Stimulated activated CD8-positive, alpha-beta memory T cell treated with anti-CD3 and anti-CD28 coated beads, Interleukin-12 subunit alpha, Interleukin-12 subunit beta, amount 100 ng/mL, for 24 hours (primary cell): Measurements from ENCODE around the gene MYH15.

Experiments
- DNase-seq: peaks from one replicate; pipeline ENCODE4 v3.0.0-alpha.2; 2020; ENCODE audit errors: extremely low read depth

The MYH15 gene

GRCh38 chr3:108509871-108510270 is 525 bp downstream of the MYH15 start:
- no peak for DNase-seq

GRCh38 chr3:108509263-108509662 is 1.1 kb downstream of the MYH15 start:
- DNase-seq, result no peak

DNA sequence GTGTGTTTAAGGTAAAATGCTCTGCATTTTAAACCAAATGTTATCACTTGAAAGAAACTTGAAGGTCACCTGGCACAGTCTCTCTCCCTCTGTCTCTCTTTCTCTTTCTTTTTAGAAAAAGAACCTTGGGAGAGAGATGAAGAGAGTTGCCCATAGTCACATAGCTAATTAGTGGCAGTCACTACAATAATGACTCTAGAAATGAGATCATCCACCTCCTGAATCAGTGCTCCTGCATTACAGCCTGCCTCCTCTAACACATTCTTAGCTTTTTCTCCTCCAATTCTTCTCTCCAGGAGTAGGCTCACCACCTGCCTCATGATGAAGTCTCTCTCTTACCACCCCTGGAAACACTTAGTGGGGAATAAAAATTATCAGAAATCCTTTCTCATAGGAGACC is 2.5 kb downstream of the MYH15 start:
- no peak for DNase-seq

DNA sequence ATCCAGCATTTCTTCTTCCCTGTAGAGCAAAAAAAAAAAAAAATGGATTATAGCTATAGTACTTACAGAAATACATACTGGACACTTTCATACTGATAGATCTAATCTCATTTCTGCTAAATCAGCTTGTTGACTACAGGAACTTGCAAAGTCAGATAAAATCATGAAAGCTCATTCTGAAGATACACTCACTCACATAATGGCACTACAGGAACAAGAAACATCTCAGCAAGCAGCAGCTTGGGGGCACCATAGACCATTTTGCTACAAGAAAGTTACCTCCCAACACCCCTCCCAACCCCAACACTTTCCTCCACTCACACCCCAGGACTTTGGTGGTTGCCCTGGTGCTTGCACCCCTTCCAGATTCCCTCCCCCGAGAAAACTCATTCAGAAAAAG is 4.6 kb downstream of the MYH15 start:
- DNase-seq, result no peak

GRCh38 chr3:108503722-108504121 is 6.7 kb downstream of the MYH15 start:
- no peak for DNase-seq

DNA sequence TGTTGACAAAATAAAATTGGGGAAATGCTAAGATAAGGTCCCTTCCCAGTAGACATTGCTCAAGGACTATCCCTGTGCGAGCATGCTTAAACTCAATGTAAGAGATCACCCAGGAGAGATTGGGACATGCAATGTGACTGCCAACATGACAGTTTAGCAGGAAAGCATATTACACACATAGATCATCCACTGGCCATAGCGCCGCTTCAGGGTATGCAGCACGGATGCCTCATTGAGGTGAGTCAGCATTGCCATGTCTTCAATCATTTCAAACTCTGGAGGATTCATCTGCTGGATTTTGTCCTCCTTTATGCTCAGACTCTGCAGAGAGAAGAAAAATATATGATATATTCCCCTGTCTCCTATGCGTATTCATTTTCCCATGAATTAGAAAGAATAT is 8.9 kb downstream of the MYH15 start:
- no peak for DNase-seq

DNA sequence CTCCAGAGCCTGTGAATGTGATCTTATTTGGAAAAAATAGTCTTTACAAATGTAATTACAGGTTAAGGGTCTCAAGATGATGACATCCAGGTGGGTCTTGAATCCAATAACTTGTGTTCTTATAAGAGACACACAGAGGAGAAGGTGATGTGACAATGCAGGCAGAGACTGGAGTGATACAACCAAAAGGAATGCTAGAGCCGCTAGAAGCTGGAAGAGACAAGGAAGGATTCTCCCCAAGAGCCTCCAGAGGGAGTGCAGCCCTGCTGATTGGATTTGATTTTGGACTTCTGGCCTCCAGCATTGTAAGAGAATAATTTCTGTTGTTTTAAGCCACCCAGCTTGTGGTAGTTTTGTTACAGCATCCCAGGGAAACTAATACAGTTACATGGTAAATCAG is 9.7 kb downstream of the MYH15 start:
- DNase-seq, result no peak

- DNase-seq, result no peak
Observed at GRCh38 chr3:108497271-108497670, 13.1 kb downstream of the MYH15 start.

DNA sequence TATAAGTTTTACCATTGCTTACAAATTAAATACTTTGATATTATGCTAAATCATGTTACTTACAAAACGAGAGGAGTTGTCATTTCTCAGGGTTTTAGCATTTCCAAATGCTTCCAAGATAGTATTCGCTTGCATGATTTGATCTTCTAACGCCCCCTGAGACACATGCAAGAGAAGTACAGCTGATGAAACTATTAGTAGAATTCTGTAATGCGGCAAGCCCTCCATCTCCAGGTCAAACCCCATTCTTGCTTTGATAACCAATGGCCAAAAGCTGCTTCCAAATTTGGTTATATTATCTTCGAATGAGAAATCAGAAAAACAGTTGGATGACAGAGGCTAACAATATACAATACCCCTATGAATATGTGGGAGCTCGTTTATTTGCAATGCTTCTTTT is 14.7 kb downstream of the MYH15 start:
- DNase-seq, result no peak

DNA sequence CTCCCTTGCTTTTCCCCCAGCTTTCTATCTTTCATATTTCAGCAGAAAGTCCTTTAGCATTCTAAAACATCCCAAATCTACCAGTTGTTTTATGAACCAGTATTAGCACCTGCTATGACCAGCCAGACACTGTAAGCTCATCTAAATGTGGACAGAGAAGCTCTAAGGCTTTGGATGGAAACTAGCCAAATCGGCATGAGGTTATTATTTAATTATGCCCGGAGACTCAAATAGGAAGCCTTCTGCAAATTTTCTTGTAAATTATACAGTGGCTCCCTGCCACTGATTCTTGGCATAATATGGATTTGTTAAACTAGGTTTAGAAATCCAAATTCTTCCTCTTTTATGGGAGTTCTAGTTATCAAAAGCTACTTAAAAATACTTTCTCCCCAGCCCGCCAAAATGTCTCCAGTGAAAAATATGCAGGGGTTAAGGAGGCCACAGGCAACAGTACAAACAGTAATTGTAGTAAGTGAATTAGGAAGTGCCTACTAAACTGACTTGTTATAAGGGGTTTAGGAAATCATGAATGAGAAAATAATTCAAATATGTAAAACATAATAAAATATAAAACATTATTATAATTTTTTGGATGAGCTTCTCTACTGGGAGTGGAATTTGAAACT is 15.4 kb downstream of the MYH15 start:
- DNase-seq, result no peak

GRCh38 chr3:108493862-108494261 is 16.5 kb downstream of the MYH15 start:
- DNase-seq, result no peak

- DNase-seq, result no peak
Observed at GRCh38 chr3:108491456-108491855, 18.9 kb downstream of the MYH15 start.

GRCh38 chr3:108489776-108490175 is 20.6 kb downstream of the MYH15 start:
- DNase-seq, result no peak

DNA sequence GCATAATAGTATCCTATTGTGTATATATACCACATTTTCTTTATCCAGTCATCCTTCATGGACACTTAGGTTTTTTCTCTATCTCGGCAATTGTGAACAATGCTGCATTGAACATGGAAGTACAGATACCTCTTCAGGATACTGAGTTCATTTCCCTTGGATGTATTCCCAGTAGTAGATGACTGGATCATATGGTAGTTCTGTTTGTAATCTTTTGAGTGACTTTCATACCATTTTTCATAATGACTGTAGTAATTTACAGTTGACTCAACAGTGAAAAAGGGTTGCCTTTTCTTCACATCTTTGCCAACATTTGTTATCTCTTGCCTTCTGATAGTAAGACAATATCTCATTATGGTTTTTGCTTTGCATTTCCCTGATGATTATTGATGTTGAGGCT is 21.8 kb downstream of the MYH15 start:
- no peak for DNase-seq

DNA sequence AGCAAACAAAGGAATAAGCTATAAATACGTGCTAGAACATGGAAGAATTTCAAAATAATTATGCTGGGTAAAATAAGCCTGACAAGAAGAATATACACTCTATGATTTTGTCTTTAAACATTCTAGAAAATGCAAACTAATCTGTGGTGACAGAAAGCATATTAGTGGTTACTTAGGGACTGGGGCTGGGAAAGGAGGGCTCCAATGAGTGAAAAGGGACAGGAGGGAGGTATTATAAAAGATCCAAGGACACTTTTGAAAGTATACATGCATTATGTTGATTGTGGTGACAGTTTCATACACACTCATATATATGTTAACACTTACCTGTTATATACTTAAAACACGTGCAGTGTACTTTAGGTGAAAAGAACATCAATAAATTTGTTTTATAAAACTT is 23.0 kb downstream of the MYH15 start:
- DNase-seq, result no peak

- DNase-seq, result no peak
Observed at GRCh38 chr3:108486941-108487340, 23.5 kb downstream of the MYH15 start.

GRCh38 chr3:108486338-108486737 is 24.1 kb downstream of the MYH15 start:
- no peak for DNase-seq

- DNase-seq, result no peak
Observed at GRCh38 chr3:108485146-108485545, 25.2 kb downstream of the MYH15 start.

DNA sequence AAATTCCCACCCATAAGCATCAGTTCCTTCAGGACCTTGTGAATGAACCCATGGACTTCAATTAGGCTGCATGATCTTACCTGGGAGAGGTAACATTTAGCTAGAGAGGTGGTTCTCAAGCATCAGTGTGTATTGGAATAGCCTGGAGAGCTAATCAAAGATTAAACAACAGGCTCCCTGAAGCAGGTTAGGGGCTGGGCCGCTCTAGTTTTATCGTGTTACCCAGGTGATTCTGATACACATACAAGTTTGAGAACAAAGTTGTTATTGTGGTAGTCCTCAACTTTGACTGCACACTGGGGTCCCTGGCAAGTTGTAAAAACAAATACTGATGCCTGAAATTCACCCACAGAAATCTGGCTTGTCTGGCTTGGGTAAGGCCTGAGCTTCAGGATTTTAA is 31.2 kb downstream of the MYH15 start:
- DNase-seq, result no peak

DNA sequence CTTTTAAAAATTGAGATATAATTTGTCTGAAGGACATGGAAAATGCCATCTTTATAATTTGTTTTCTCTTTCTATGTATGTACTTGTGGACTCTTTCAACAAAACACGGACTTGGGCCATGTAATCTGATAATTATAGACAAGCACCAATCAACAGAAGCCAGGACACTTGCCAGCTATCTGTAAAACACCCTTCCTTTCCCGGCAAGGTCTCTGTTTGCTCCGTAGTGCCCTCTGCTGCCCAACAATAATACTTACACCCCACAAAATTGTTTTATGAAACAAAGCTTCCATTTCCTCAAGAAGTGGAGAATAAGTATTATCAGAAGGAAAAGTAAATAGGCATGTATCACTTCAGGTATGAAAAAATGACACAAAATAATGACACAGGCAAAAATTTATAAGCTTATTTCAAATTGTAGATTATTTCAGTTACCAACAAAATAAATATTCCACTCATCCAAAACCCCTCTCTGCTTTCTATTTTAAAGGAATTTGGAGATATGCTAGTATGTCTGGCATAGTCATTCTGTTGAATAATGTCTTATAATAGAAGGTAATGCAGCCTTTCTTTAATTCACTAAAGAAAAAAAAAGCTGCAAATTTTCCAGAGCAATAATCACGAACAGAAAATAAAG is 32.8 kb downstream of the MYH15 start:
- DNase-seq, result no peak

DNA sequence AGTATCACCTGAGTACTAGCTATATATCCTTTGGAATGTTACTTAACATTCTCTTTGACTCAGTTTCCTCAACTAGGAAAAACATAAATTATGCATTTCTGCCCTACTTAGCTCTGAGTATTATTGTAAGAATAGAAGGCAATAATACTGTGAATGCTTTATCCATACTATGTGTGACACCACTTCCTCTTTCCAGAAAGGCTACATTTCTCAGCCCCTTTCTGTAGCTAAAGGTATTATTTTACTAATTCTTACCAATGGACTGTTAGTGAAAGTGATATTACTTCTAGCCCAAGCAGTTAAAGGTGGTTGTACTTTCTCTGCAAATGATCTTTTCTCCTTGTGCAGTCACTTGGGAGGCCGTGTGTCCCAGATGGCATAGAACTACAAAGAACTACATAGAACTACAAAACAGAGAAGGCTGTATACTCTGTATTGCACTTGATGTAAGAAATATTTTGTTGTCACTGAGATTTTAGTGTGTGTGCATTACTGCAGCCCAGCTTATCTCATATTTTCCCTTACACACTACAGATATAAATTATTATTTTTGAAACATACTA is 35.1 kb downstream of the MYH15 start:
- DNase-seq, result no peak

- DNase-seq, result no peak
Observed at GRCh38 chr3:108474581-108474980, 35.8 kb downstream of the MYH15 start.

- no peak for DNase-seq
Observed at GRCh38 chr3:108473711-108474110, 36.7 kb downstream of the MYH15 start.
